ENCODE results near the gene MRGPRX4. TPM values are rescaled to one million over a fixed set of nuclear protein-coding genes. Genes with fewer than 3 reads are reported as not detected.

The MRGPRX4 gene
- total and polyA plus RNA-seq, 2 experiments from 2014 or later: not detected

Other genes with a start within 250 kb of the MRGPRX4 start
- 24.2 and 28.9 TPM in 2 replicates for gene SERGEF, start 159.8 kb upstream of the MRGPRX4 start, total RNA-seq (2014; rRNA removed; shearing (Covaris generic))
- gene SERGEF, start 159.8 kb upstream of the MRGPRX4 start, polyA plus RNA-seq (2016; fragmentation: Nextera tagmentation; extraction: Ambion mirVana): 27.9 and 33.6 TPM in 2 replicates
- 0.07 and 0.43 TPM in 2 replicates for gene TPH1, start 126.6 kb upstream of the MRGPRX4 start, total RNA-seq (2014; rRNA removed; shearing (Covaris generic))
- gene TPH1, start 126.6 kb upstream of the MRGPRX4 start, polyA plus RNA-seq (2016; fragmentation: Nextera tagmentation; extraction: Ambion mirVana): 0.03 and 0.13 TPM in 2 replicates
- 45.9 and 55.1 TPM in 2 replicates for gene SAAL1, start 66.8 kb upstream of the MRGPRX4 start, total RNA-seq (2014; rRNA removed; shearing (Covaris generic))
- gene SAAL1, start 66.8 kb upstream of the MRGPRX4 start, polyA plus RNA-seq (2016; fragmentation: Nextera tagmentation; extraction: Ambion mirVana): 54.6 and 61.0 TPM in 2 replicates
- not detected in 2 replicates for gene MRGPRX3, start 40.3 kb upstream of the MRGPRX4 start, total RNA-seq (2014; rRNA removed; shearing (Covaris generic))
- not detected in 2 replicates for gene MRGPRX3, start 40.3 kb upstream of the MRGPRX4 start, polyA plus RNA-seq (2016; fragmentation: Nextera tagmentation; extraction: Ambion mirVana)
- not detected in 2 replicates for gene SAA4, start 64.0 kb downstream of the MRGPRX4 start, total RNA-seq (2014; rRNA removed; shearing (Covaris generic))
- not detected in 2 replicates for gene SAA4, start 64.0 kb downstream of the MRGPRX4 start, polyA plus RNA-seq (2016; fragmentation: Nextera tagmentation; extraction: Ambion mirVana)
- not detected in 2 replicates for gene SAA2, start 75.8 kb downstream of the MRGPRX4 start, total RNA-seq (2014; rRNA removed; shearing (Covaris generic))
- not detected in 2 replicates for gene SAA2, start 75.8 kb downstream of the MRGPRX4 start, polyA plus RNA-seq (2016; fragmentation: Nextera tagmentation; extraction: Ambion mirVana)
- not detected in 2 replicates for gene SAA1, start 93.4 kb downstream of the MRGPRX4 start, total RNA-seq (2014; rRNA removed; shearing (Covaris generic))
- gene SAA1, start 93.4 kb downstream of the MRGPRX4 start, polyA plus RNA-seq (2016; fragmentation: Nextera tagmentation; extraction: Ambion mirVana): not detected in 2 replicates
- 16.2 and 18.6 TPM in 2 replicates for gene HPS5, start 149.3 kb downstream of the MRGPRX4 start, total RNA-seq (2014; rRNA removed; shearing (Covaris generic))
- 9.4 and 11.5 TPM in 2 replicates for gene HPS5, start 149.3 kb downstream of the MRGPRX4 start, polyA plus RNA-seq (2016; fragmentation: Nextera tagmentation; extraction: Ambion mirVana)
- 31.6 and 43.6 TPM in 2 replicates for gene GTF2H1, start 149.7 kb downstream of the MRGPRX4 start, total RNA-seq (2014; rRNA removed; shearing (Covaris generic))
- gene GTF2H1, start 149.7 kb downstream of the MRGPRX4 start, polyA plus RNA-seq (2016; fragmentation: Nextera tagmentation; extraction: Ambion mirVana): 12.0 and 16.5 TPM in 2 replicates
- 432 and 447 TPM in 2 replicates for gene LDHA, start 221.7 kb downstream of the MRGPRX4 start, total RNA-seq (2014; rRNA removed; shearing (Covaris generic))
- 428 and 467 TPM in 2 replicates for gene LDHA, start 221.7 kb downstream of the MRGPRX4 start, polyA plus RNA-seq (2016; fragmentation: Nextera tagmentation; extraction: Ambion mirVana)
- gene LDHC, start 239.5 kb downstream of the MRGPRX4 start, total RNA-seq (2014; rRNA removed; shearing (Covaris generic)): 0.24 TPM in 1 of 2 replicates, not detected in the other
- 0.23 TPM in 1 of 2 replicates, not detected in the other for gene LDHC, start 239.5 kb downstream of the MRGPRX4 start, polyA plus RNA-seq (2016; fragmentation: Nextera tagmentation; extraction: Ambion mirVana)